Keratinocyte (primary cell): ENCODE data around the gene PHACTR1. TPM values are rescaled to one million over a fixed set of nuclear protein-coding genes. Genes with fewer than 3 reads are reported as not detected.

Source experiments
- DNase-seq: peaks from one replicate; pipeline ENCODE4 v3.0.0-alpha.2; 2011; ENCODE audit warnings: low read depth, missing footprints, low spot score
- FAIRE-seq: peaks from 2 replicates; lab custom pipeline; 2011; peaks lifted over from hg19 to GRCh38; lab: Jason Lieb, UNC
- H2AFZ ChIP-seq: 2 replicates; pipeline ENCODE4 v1.6.0; 2012; ENCODE audit warnings: low read length, control low read depth, inconsistent platforms; ENCODE audit not compliant: control insufficient read depth
- H3K27ac ChIP-seq: 2 replicates; pipeline ENCODE4 v1.5.1; 2011; ENCODE audit warnings: low read length; ENCODE audit not compliant: control insufficient read depth, insufficient read depth
- H3K27me3 ChIP-seq: 3 replicates; pipeline ENCODE4 v1.6.0; 2011; ENCODE audit warnings: low read length; ENCODE audit not compliant: control insufficient read depth, insufficient read depth; ENCODE audit errors: extremely low read depth
- H3K36me3 ChIP-seq, 2 experiments: 2 replicates in 1 of 2; 3 replicates in 1 of 2; pipeline ENCODE4 v1.5.1; 2011; ENCODE audit warnings: low read length in 2 of 2, mild to moderate bottlenecking in 1 of 2; ENCODE audit not compliant: control insufficient read depth in 2 of 2, insufficient read depth in 2 of 2; ENCODE audit errors: extremely low read depth in 1 of 2
- H3K4me1 ChIP-seq: 3 replicates; pipeline ENCODE4 v1.5.1; 2011; ENCODE audit warnings: low read length; ENCODE audit not compliant: control insufficient read depth, insufficient read depth; ENCODE audit errors: extremely low read depth
- H3K4me2 ChIP-seq: 3 replicates; pipeline ENCODE4 v1.6.0; 2011; ENCODE audit warnings: low read depth, low read length; ENCODE audit not compliant: control insufficient read depth, insufficient read depth; ENCODE audit errors: extremely low read depth
- H3K4me3 ChIP-seq, 3 experiments: fragments of 200-600 bp in 1 of 3; sonication (generic) in 1 of 3; 2 replicates in 2 of 3; 3 replicates in 1 of 3; pipeline ENCODE4 v1.5.1; 2011 to 2016; ENCODE audit warnings: low read length in 3 of 3, mild to moderate bottlenecking in 3 of 3, control low read depth in 2 of 3, inconsistent platforms in 1 of 3, low read depth in 1 of 3, mixed read lengths in 1 of 3, mixed run types in 1 of 3, moderate library complexity in 1 of 3; ENCODE audit not compliant: control insufficient read depth in 2 of 3, insufficient read depth in 2 of 3; ENCODE audit errors: extremely low read depth in 1 of 3
- H3K79me2 ChIP-seq: 2 replicates; pipeline ENCODE4 v1.6.0; 2012; ENCODE audit warnings: low read length; ENCODE audit not compliant: control insufficient read depth, insufficient read depth
- H3K9ac ChIP-seq: 3 replicates; pipeline ENCODE4 v1.6.0; 2011; ENCODE audit warnings: low read length; ENCODE audit not compliant: control insufficient read depth, insufficient read depth; ENCODE audit errors: extremely low read depth
- H3K9me1 ChIP-seq: 3 replicates; pipeline ENCODE4 v1.6.0; 2011; ENCODE audit warnings: low read length; ENCODE audit not compliant: control insufficient read depth, insufficient read depth; ENCODE audit errors: extremely low read depth
- H3K9me3 ChIP-seq: 2 replicates; pipeline ENCODE4 v1.5.1; 2012; ENCODE audit warnings: low read depth, low read length; ENCODE audit not compliant: control insufficient read depth
- H4K20me1 ChIP-seq: 3 replicates; pipeline ENCODE4 v1.6.0; 2011; ENCODE audit warnings: low read length; ENCODE audit not compliant: control insufficient read depth, insufficient read depth; ENCODE audit errors: extremely low read depth
- CTCF ChIP-seq, 3 experiments: IDR thresholded peaks in 1 of 3; conservative IDR thresholded peaks in 1 of 3; optimal IDR thresholded peaks in 1 of 3; 2 replicates in 2 of 3; 3 replicates in 1 of 3; pipeline versions ENCODE3 to v1.5.1; 2011; ENCODE audit warnings: low read length in 3 of 3, mild to moderate bottlenecking in 3 of 3, moderate library complexity in 2 of 3, control low read depth in 1 of 3, inconsistent platforms in 1 of 3; ENCODE audit not compliant: insufficient read depth in 2 of 3; ENCODE audit errors: extremely low read depth in 1 of 3
- EZH2 ChIP-seq: IDR thresholded peaks from one replicate; pipeline ENCODE4 v1.6.1; 2012; ENCODE audit warnings: inconsistent platforms, mild to moderate bottlenecking, low read length, moderate library complexity
- dilution Hi-C: fragments of 300-500 bp; cut with MboI; formaldehyde crosslinking; loops from one replicate; pipeline ENCODE4 v1.7.0; 2020; ENCODE audit warnings: low sequenced_read_pairs; ENCODE audit not compliant: extremely low pct_ligation_motif_present
- polyA plus RNA-seq, 5 experiments: library from polyadenylated mRNA; depleted of rRNA in 3 of 5; stranded (reverse) in 3 of 5; stranded (forward) in 1 of 5; unstranded in 1 of 5; fragments of >200 nt; gene quantifications; 1 replicate in 1 of 5; 2 replicates in 3 of 5; 3 replicates in 1 of 5; pipeline versions ENCODE4 v1.2.1 to v1.2.3, GENCODE V29; 2011 to 2012; ENCODE audit warnings: missing spikeins in 2 of 5, low read depth in 1 of 5, low replicate concordance in 1 of 5

Gene PHACTR1
- polyA plus RNA-seq, 1 donor (not counting 4 experiments of a cell fraction or from before 2014, with no cell fraction given), result 0.22 TPM

GRCh38 chr6:12995419-12995818 lies 278.9 kb downstream of the PHACTR1 start:
- Histone ChIP-seq H3K4me3 (no peak overlapping the region), H4K20me1 (no peaks in the 10 kb centered on the region), H3K4me1 (no peaks in the 10 kb centered on the region), H3K79me2 (no peaks in the 10 kb centered on the region), H3K4me2 (no peak overlapping the region), H3K27ac (no peak overlapping the region), H3K36me3 (no peaks in the 10 kb centered on the region), H2AFZ (no peak overlapping the region), H3K9ac (no peak overlapping the region), H3K9me1 (no peaks in the 10 kb centered on the region), H3K27me3 (no peaks in the 10 kb centered on the region), H3K9me3 (no peaks in the 10 kb centered on the region)
- dilution Hi-C loops, result no loop called here
- DNase-seq (no peak), FAIRE-seq (no peak)
- TF ChIP-seq EZH2, result no peak
- TF ChIP-seq CTCF (optimal IDR thresholded peaks at IDR 0.05 in 1 of 3, IDR thresholded peaks at IDR 0.05 in 1 of 3, conservative IDR thresholded peaks at IDR 0.05 in 1 of 3; ENCODE audit: extremely low read depth in 1 of 3, insufficient read depth in 2 of 3, low read length in 3 of 3), result no peak

DNA sequence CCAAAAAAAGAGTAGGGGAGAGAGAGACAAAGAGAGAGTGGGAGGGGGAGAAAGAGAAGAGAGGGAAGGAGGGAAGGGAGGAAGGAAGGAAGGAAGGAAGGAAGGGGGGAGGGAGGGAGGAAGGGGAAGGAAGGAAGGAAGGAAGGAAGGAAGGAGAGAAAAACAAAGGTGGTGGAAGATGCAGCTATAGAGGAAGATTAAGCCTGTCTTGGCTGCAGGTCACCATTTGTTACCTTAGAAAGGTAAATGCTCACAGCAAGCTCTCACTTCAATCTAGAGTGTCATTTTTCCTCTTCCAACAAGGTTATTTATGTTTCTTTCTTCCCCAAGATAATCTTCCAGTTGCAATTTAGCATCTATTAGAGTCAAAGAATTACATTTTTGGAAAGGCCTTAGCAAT lies 284.0 kb downstream of the PHACTR1 start:
- no peak for DNase-seq

GRCh38 chr6:13001927-13002326 lies 285.4 kb downstream of the PHACTR1 start:
- Histone ChIP-seq H3K4me3 (no peak overlapping the region), H4K20me1 (no peaks in the 10 kb centered on the region), H3K9ac (no peak overlapping the region), H3K27me3 (no peaks in the 10 kb centered on the region), H3K27ac (no peak overlapping the region), H3K9me3 (no peaks in the 10 kb centered on the region), H3K4me1 (no peaks in the 10 kb centered on the region), H3K9me1 (no peaks in the 10 kb centered on the region), H2AFZ (no peak overlapping the region), H3K36me3 (no peaks in the 10 kb centered on the region), H3K79me2 (no peaks in the 10 kb centered on the region), H3K4me2 (no peak overlapping the region)
- TF ChIP-seq EZH2 (no peak), CTCF (optimal IDR thresholded peaks at IDR 0.05 in 1 of 3, IDR thresholded peaks at IDR 0.05 in 1 of 3, conservative IDR thresholded peaks at IDR 0.05 in 1 of 3; ENCODE audit: extremely low read depth in 1 of 3, insufficient read depth in 2 of 3, low read length in 3 of 3) (no peak)
- DNase-seq (no peak), FAIRE-seq (no peak)
- dilution Hi-C loops, result no loop called here

More for the DNA sequence above, 284.0 kb downstream of the PHACTR1 start:
- dilution Hi-C loops, result no loop called here
- H3K36me3 ChIP-seq, result no peaks in the 10 kb centered on the region
- no peaks in the 10 kb centered on the region for H4K20me1 ChIP-seq
- H3K27ac ChIP-seq, result no peak overlapping the region
- no peak for FAIRE-seq
- H3K9me3 ChIP-seq, result no peaks in the 10 kb centered on the region
- H3K79me2 ChIP-seq, result no peaks in the 10 kb centered on the region
- no peak for TF ChIP-seq EZH2
- no peaks in the 10 kb centered on the region for H3K9me1 ChIP-seq
- H3K4me2 ChIP-seq, result no peak overlapping the region
- H3K9ac ChIP-seq, result no peak overlapping the region
- no peaks in the 10 kb centered on the region for H3K4me1 ChIP-seq
- H3K27me3 ChIP-seq, result no peaks in the 10 kb centered on the region
- no peak overlapping the region for H3K4me3 ChIP-seq
- H2AFZ ChIP-seq, result no peak overlapping the region
